HPDE6-E6E7 (cell line): ENCODE measurements around the gene PA2G4.

Experiments
- DNase-seq: peaks from one replicate; pipeline ENCODE4 v3.0.0; 2011; ENCODE audit warnings: missing footprints; ENCODE audit errors: extremely low spot score

Gene PA2G4

DNA sequence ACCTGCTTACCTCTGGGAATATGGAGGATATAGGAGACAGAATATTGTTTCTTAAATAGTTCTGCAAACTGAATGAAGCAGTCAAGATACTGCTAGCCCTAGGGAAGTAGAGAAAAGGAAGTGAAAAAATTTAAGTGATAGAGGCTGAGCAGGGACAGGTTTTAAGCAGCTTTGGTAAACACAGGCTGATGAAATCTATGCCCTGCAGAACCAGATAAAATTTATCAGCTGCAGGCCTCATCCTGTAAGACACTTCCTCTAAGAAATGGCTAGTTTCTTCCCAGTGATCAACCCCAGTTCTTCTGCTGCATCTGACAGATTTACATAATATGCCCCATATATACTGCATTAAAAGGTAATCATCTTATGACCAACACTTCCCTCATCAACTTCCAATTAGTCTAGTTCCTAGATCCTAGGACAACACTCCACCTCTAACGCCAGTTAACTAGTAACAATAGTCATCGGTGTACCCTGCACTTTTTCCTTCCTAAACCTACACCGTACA lies 22.4 kb downstream of the PA2G4 start:
- DNase-seq: no peak

DNA sequence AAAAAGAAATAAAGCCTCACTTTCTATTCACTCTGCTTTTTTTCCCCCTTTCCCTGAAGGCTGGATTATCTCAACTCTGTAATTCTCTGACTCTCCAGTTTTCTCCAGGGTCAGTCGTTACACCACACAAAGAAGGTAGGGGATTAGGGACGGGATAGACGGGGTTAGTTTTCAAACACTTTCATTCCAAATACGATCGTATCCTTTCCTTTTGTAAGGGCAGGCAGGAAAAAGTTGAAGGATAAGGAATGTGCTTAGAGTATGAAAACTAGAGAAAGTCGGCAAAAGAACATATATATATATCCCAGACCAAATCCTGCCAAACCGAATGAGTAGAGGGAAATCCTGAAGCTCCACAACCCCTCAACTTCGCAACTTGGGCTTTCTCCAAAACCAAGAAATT lies 23.1 kb downstream of the PA2G4 start:
- no peak for DNase-seq

DNA sequence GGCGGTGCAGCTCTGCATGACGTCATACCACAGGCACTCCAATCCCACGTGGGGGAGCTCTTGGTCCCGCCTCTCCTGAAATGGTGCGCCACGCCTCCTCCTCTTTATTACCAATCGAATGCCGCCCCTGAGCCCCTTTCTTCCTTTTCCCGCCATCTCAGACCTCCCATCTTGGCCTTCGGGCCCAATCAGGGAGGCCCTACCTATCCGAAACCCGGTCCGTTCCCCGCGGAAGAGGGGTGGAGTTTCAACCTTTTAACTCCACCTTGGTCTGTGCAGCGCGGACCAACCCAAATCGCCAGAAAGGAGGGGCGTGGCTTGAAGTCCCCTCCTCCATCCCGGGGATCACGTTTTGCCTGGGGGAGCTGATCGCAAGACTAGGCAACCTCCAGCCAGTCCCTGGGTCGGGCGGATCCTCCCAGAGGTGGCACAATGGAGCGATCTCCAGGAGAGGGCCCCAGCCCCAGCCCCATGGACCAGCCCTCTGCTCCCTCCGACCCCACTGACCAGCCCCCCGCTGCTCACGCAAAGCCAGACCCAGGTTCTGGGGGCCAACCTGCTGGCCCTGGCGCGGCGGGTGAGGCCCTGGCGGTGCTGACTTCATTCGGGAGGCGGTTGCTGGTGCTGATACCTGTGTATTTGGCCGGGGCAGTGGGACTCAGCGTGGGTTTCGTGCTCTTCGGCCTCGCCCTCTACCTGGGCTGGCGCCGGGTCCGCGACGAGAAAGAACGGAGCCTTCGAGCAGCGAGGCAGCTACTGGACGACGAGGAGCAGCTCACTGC lies 23.7 kb downstream of the PA2G4 start, which contains the start of gene ESYT1:
ESYT1 (plus strand) TSS at position 380 of the 782 bp plus-strand sequence; CDS start at position 433, 53 bp downstream.
- peak; percentile 99 for DNase-seq

DNA sequence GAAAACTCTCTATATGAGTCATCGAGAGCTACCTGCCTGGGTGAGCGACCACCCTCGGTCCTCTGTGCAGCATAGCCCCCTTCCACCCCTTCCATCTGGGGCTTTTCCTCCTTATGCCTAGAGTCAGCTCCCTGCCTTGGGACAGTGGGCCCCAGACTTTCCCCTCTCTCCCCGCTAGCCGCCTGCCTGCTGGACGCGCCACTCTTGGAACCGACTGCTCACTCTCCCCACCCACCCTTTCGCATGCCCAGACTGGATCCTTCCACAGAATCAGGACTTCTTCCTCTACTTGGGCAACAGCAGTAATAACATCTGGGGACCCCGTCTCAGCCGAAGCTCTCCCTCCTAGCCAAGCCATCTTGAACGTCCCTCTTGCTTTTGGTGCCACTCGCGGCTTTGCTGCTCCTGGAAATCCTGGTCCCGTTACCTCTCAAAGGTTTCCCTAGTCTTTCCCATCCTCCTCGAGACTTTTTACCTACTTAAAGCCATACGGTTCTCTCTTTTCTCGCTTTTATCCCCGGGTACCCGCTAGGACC lies 24.4 kb downstream of the PA2G4 start:
- DNase-seq: no peak

DNA sequence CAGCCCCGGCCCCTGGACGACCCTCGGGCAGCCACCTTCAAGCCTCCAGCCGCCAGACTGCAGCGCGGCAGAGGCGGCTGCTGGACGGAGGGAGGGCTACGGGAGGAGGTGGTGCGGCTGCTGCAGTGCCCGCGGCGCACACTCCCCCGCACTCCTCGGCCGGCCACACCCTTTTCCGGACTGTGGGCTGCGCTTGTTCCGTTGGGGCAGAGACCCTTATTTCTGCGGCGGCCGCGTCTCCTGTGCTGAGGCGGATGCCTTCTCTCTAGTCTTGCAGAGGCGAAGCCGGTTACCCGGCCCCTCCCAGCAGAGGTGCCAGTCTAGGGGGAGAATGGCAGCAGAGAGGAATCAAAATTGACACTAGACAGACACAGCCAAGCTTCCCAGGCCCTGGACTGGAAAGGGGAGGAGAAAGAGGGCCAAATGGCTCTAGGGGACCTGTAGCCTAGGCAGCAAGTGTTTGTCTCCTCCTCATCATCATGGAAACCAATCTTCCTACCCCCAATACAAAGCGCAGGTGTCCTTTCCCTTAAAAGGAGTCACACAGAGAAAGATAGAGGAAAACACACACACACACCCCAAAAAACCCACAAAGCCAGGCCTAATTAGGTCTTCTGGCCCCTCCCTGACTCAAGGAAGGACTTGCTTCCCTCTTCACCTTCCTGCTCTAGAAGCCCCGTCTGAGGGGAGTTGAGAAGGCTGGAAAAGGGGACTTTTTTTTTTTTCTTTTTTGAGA lies 25.0 kb downstream of the PA2G4 start:
- no peak for DNase-seq

DNA sequence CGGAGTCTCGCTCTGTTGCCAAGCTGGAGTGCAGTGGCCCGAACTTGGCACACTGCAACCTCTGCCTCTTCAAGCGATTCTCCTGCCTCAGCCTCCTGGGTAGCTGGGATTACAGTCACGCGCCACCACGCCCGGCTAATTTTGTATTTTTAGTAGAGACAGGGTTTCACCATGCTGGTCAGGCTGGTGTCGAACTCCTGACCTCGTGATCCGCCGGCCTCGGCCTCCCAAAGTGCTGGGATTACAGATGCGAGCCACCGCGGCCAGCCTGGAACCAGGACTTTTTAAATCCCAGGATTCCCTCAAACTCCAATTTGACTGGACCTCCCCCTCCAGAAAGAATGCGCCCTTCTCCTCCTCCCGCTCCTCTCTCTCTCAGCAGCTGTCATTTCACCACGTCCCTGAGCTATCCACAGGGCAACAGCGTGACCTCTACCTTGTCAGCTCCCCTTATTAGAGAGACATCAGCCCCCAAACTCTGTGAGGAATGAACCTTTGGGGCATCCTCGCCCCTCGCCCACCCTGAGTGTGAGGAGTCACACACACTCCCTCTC lies 25.7 kb downstream of the PA2G4 start:
- no peak for DNase-seq

DNA sequence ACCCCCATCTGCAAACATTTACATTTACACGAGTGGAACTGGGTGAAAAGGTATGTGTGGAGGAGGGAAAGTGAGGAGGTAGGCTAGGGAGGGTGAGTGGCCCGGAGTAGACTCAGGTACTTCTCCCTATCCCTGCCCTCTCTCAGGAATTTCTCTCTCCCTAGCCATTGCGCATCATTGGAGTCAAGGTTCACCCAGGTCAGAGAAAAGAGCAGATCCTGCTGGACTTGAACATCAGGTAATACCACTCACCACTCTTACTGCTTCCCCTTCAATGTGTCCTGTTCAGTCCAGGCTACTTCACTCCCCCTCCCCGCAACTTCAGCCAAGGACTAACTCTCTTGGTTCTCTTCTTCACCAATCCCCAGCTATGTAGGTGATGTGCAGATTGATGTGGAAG lies 26.5 kb downstream of the PA2G4 start:
- no peak for DNase-seq

DNA sequence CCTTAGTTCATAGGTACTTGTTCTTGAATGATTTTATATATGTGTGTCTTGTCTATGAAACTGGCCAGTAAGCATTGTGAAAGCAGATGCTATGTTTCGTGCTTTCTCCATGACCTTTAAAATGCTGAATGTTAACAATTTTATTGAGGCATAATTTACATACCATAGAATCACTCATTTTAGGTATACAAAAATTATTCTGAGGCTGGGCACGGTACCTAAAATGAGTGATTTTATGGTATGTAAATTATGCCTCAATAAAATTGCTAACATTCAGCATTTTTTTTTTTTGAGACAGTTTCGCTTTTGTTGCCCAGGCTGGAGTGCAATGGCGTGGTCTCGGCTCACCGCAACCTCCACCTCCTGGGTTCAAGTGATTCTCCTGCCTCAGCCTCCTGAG lies 30.5 kb downstream of the PA2G4 start:
- DNase-seq: no peak

DNA sequence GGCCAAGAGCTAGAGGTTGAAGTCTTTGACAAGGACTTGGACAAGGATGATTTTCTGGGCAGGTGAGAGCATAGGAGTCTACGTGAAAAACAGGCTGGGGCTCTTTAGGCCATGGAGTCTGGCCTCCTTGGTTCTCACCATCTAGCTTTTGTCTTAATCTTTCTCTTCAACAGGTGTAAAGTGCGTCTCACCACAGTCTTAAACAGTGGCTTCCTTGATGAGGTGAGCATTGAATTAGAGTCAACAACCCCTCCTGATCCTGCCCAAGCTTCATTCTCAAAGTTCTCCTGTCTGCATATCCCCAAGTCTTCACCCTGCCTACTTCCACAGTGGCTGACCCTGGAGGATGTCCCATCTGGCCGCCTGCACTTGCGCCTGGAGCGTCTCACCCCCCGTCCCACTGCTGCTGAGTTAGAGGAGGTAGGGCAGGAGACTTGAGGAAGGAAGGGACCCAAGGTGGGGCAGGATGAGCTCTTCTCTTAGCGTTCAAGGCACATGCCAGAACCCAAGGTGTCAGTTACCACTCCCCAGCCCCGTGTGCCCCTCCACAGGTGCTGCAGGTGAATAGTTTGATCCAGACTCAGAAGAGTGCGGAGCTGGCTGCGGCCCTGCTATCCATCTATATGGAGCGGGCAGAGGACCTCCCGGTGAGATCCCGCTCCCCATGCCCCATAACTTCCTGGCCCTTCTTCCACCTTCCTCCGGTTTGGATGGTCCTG lies 33.7 kb downstream of the PA2G4 start:
- DNase-seq: no peak

DNA sequence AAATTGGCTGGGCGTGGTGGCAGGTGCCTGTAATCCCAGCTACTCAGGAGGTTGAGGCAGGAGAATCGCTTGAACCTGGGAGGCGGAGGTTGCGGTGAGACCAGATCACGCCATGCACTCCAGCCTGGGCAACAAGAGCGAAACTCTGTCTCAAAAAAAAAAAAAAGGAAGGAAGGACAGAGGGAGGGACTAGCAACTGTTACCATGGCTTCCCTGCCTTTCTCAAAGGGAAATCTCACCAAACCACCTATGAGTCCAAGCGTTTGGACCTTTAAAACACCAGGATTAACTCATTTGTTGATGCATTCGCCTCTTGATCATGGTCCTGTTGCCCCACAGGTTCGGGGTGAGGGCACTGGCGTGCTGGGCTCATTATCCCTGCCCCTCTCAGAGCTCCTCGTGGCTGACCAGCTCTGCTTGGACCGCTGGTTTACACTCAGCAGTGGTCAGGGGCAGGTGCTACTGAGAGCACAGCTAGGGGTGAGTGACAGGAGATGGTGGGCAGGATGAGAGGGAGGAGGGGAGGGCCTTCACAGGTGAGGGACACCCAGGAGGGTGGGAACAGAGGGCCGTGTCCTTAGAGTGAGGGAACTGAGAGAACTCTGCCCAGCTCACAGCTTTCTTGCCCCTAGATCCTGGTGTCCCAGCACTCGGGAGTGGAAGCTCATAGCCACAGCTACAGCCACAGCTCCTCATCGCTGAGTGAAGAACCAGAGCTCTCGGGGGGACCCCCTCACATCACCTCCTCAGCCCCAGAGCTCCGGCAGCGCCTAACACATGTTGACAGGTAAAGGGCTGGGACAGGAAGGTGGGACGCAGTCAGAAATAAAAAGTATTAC lies 37.8 kb downstream of the PA2G4 start:
- DNase-seq: no peak

DNA sequence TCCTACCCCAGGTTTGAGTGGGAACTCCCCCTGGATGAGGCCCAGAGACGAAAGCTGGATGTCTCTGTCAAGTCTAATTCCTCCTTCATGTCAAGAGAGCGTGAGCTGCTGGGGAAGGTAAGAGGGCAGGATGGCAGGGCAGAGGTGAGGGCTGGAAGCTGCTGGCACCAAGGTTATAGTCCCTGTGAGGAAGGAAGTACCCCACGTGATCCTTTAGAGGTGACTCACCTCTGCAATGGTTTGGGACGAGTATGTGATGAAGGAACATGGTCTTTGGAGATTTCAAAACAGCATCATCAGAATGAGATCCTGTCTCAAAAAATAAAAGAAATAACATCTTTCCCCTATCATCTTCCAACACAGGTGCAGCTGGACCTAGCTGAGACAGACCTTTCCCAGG lies 38.9 kb downstream of the PA2G4 start:
- DNase-seq: no peak

DNA sequence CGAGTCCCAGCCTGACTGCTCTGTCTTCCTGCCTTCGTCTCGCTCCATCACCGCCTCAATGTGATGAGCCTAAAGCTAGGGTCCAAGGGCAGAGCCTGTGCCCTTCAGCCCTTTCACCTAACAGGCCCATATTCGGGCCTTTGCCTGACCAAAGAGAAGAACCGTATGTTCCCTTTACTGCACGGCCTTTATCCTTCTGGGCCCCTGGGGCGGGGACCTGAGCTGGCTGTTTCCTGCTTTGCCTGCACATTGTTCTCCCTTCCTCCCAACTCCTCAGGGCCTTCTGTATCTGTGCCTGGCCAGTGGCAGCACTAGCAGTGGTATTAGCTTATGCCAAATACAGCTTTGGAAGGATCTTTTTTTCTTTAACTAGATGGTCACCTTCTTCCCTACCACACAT lies 39.5 kb downstream of the PA2G4 start:
- DNase-seq: no peak

DNA sequence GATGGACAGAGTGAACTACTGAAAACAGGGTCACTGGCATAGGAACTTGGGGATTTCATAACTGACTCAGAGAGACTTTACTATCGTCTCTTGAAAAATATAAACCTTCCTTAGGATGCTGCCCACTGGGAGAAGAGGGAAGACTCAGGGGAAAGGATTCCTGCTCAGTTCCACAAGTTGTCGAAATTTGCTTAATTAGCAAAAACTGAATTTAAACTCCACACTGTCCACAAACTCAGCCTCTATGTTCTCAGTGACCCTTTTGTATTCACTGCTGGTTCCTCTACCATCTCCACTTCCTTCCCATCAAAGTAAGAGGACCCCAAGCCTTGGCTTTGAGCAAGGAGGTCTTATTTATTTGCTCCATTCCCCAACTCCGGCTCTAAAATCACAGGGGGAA lies 40.9 kb downstream of the PA2G4 start:
- no peak for DNase-seq

DNA sequence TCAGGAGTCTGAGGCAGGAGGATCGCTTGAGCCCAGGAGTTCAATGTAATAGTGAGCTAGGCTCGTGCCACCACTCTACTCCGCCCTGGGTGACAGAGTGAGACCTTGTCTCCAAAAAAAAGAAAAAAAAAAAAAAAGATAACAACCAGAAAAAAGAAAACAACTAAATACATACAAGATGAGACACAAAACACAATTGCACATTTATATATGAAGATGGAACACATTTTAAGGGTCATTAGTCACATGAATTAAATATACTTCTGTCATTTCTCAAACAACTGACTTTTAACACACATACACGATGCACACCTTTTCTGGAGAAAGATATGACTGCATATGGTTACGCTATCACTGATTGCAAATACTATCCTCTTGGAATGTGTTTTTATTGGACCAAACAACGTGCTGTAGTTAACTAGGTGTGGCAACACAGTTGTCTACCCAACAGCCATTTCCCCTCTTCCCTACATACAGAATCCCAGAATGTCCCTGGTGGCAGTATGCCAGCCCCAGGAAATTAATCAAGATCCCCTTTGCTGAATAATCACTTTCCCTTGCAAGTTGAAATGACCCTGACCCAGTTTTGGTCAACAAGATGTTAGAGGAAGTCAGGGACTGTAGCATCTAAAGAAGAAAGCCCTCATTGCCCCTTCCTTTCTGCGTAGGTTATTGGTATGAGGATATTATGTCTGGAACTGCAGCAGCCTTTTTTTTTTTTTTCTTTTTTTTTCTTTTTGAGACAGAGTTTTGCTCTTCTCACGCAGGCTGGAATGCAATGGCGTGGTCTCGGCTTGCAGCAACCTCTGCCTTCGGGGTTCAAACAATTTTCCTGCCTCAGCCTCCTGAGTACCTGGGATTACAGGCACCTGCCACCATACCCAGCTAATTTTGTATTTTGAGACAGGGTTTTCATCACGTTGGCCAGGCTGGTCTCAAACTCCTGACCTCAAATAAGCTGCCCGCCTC lies 42.4 kb downstream of the PA2G4 start:
- DNase-seq: no peak

DNA sequence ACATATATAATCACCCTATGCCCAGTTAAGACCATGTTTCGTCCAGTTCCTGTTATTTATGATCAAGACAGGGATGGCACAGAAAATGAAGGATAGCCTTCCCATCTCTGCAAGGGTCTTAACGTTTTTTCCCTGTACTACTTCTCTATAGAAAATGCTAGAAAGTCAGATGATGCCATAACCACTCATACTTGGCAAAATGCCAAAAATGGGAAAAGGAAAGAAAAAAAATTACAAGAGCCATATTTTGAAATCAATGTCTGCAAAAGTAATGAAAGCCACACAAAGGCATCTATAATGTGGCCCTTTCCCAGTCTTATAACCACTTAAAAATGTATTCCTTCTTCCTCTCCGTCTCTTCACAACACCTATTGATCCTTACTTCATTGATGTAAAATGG lies 46.2 kb downstream of the PA2G4 start:
- no peak for DNase-seq

DNA sequence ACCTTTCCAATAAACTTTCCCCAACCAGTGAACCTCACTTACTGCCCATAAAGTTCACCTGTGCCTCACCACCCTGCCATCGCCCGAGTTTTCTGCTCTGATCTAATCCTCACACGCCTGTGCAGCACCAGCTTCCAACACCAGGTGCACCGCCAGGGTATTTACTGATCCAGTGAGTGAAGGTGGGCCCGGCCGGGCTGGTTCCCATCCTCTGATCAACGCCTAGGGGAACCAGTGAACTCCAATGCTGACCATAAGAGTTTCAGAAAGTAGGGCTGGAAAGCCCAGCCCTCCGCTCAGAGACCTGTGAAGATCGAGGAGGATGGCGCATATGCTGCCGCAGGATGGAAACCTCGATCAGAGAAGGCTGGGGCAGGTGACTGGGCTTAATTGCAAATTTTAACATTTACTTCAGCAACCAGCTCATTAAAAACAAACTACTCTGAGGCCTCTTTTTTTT lies 47.3 kb downstream of the PA2G4 start:
- DNase-seq: peak; percentile 67

DNA sequence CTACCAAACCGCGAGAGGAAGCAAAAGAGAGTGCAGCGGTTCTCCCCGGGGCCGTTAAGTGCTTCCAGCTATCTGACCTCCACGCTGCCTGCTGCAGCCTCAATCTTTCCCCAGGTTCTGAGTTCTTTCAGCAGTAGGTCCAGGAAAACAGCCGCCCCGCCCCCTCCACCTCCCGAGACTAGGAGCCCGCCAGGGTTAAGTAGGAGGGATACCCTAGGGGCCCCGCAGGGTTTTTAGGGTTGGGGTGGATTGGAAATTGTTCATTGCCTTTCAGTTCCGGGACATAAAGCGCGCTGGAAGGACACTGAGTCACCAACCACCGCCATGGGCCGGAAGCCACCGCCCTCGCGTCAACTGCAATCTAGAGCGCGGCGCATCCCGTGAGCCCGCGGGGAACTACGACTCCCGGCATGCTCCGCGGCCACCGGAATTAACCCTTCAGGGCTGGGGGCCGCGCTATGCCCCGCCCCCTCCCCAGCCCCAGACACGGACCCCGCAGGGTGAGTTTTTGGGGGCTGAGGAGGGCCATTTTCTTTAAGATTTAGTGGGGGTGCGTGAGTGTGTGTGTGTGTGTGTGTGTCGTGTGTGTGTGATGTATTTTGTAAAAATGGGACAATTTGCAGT lies 47.9 kb downstream of the PA2G4 start, which contains the start of gene MYL6B:
MYL6B (plus strand) TSS at position 456 of the 624 bp plus-strand sequence. CDS start 1,332 bp downstream, outside the sequence.
- DNase-seq: peak; percentile 81

DNA sequence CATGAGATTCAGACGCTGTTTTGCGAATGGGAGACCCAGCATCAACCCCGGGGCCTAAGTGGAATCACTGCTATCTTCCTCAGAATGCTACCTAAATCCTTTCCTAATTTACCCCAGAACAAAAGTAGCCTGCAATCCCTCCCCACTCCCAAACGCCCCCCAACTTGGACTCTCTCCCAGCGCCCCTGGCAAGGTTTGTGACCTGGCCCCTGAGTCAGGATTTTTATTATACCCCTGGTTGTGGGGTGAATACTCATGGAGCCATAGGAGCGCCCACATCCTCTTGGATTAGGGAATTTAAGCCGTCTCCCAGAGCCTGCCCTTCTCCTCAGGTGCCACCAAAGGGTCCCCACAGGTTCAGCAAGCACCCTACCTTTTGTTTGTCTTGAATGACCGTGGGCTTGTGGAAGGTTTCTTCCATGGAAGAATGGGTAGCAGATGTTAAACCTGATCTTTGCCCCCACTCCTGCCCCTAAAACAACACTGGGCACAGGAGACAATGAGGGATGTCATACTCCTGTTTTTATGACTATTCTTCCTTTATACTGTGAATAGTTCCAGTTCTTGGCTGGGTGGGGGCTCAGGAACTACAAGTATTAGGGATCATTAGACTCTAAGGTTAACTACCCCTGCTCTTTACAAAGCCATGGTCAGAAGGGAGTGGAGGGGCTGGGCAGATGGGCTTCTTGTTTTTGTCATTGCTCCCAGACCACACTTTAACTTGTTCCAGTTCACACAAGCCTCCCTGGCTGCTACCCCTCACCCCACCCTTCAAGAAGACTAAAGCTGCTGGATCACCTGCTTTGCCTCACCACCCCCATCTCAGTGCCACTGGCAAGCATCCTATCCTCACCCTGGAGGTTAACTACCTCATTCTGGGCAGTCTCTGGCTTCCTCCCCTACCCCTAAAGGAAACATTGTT lies 48.7 kb downstream of the PA2G4 start:
- DNase-seq: no peak
